Upper lobe of left lung (tissue), 6 donors: Measurements from ENCODE around the gene AADACL2. TPM values are rescaled to one million over a fixed set of nuclear protein-coding genes. Genes with fewer than 3 reads are reported as not detected.

Source experiments
- ATAC-seq, 2 donors: fragments of 200-7000 bp; cut with Tn5 transposase; one replicate each; pipeline ENCODE4 v1.9.1; 2022; ENCODE audit warnings: mild to moderate bottlenecking in 2 of 2, moderate library complexity in 2 of 2; ENCODE audit not compliant: low FRiP score in 2 of 2
- DNase-seq, 2 donors: peaks; one replicate each; pipeline ENCODE4 v3.0.0-alpha.2; 2019 to 2020
- H3K27ac ChIP-seq, 4 donors: fragments of 200-600 bp; sonication (generic); one replicate each; pipeline ENCODE4 v1.5.1; 2016 to 2019
- H3K27me3 ChIP-seq, 4 donors: fragments of 200-600 bp; sonication (generic); one replicate each; pipeline ENCODE4 v1.5.1; 2017 to 2019
- H3K36me3 ChIP-seq, 4 donors: fragments of 200-600 bp; sonication (generic); one replicate each; pipeline ENCODE4 v1.5.1; 2016 to 2019
- H3K4me1 ChIP-seq, 4 donors: fragments of 200-600 bp; sonication (generic); one replicate each; pipeline ENCODE4 v1.5.1; 2018 to 2019
- H3K4me3 ChIP-seq, 4 donors: fragments of 200-600 bp; sonication (generic); one replicate each; pipeline ENCODE4 v1.5.1; 2017 to 2019; ENCODE audit warnings: mild to moderate bottlenecking in 2 of 4, moderate library complexity in 1 of 4
- H3K9me3 ChIP-seq, 4 donors: fragments of 200-600 bp; sonication (generic); one replicate each; pipeline ENCODE4 v1.5.1; 2018 to 2019
- EP300 ChIP-seq, 4 donors: sonication (generic); formaldehyde crosslinking; IDR thresholded peaks; one replicate each; pipeline ENCODE4 v1.5.1; 2017; ENCODE audit warnings: antibody characterized with exemption in 4 of 4, control low read depth in 2 of 4
- POLR2A ChIP-seq, 4 donors: fragments of 450-650 bp; IDR thresholded peaks; one replicate each; pipeline ENCODE4 v1.5.1; 2016 to 2017; ENCODE audit warnings: antibody characterized with exemption in 4 of 4, mild to moderate bottlenecking in 2 of 4
- POLR2AphosphoS5 ChIP-seq, 2 donors: sonication (generic); formaldehyde crosslinking; IDR thresholded peaks; one replicate each; pipeline ENCODE4 v1.5.1; 2017; ENCODE audit warnings: antibody characterized with exemption in 2 of 2
- WGBS, 2 donors: methylation state at CpG; one replicate each; pipeline ENCODE4 v1.1.5; 2017 to 2018; 5-methylcytosine and 5-hydroxymethylcytosine counted together
- total RNA-seq, 6 donors: library from RNA; depleted of rRNA in 4 of 6; stranded (reverse); fragments of >200 nt in 4 of 6; gene quantifications; one replicate each; pipeline versions ENCODE4 v1.1.0 to v1.2.1, GENCODE V29; 2016 to 2021
- TF ChIP-seq, protein P1 (sequence below), 6 experiments: fragments of 450-650 bp in 4 of 6; fragments of 200-600 bp in 2 of 6; sonication (generic) in 2 of 6; IDR thresholded peaks; one replicate each; pipeline ENCODE4 v1.5.1; 2016 to 2019; ENCODE audit warnings: antibody characterized with exemption in 6 of 6
- donor health status: DM: no; HTN: no; CAD: no; lungs with moderate emphysema.
- donor health status: DM: no; HTN: yes; CAD: no; lungs with severe emphysema.

AADACL2 gene
- total RNA-seq, 6 donors from 2014 or later = 1.6 TPM; not detected in 5

DNA sequence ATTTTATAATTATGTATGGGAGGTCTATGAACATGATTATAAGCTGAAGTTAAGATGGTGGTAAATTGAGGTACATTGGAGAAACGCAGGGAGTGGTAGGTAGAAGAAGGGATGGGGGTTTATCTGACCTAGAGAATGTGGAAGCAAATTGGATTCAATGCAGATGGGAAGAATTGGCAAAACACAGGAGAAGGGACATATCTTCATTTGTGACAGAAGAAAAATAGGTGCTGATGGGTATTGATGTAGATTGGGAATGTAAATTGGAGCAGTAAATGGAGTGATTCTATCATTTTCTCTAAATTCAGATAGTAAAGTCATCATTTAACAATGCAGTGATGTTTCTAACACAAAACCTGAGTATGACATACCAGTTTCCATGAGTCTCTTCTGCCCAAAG, 40.5 kb downstream of the AADACL2 start:
- H3K36me3 ChIP-seq = no peaks in the 10 kb centered on the region
- WGBS, 2 donors = 92 to 93% methylated on average over 1 of the region's 1 CpG
- TF ChIP-seq, protein P1, sequence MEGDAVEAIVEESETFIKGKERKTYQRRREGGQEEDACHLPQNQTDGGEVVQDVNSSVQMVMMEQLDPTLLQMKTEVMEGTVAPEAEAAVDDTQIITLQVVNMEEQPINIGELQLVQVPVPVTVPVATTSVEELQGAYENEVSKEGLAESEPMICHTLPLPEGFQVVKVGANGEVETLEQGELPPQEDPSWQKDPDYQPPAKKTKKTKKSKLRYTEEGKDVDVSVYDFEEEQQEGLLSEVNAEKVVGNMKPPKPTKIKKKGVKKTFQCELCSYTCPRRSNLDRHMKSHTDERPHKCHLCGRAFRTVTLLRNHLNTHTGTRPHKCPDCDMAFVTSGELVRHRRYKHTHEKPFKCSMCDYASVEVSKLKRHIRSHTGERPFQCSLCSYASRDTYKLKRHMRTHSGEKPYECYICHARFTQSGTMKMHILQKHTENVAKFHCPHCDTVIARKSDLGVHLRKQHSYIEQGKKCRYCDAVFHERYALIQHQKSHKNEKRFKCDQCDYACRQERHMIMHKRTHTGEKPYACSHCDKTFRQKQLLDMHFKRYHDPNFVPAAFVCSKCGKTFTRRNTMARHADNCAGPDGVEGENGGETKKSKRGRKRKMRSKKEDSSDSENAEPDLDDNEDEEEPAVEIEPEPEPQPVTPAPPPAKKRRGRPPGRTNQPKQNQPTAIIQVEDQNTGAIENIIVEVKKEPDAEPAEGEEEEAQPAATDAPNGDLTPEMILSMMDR (IDR thresholded peaks at IDR 0.05) = no peak
- no peak for TF ChIP-seq POLR2A (IDR thresholded peaks at IDR 0.05)
- no peak for TF ChIP-seq EP300 (IDR thresholded peaks at IDR 0.05)
- TF ChIP-seq POLR2AphosphoS5 (IDR thresholded peaks at IDR 0.05) = no peak
- DNase-seq (no peak), ATAC-seq (no peak)
- no peak overlapping the region for H3K4me3 ChIP-seq
- no peak overlapping the region for H3K27ac ChIP-seq
- H3K9me3 ChIP-seq = no peaks in the 10 kb centered on the region
- peaks cover 13 to 22% (median 16%) of the 10 kb centered on the region in 4 donors for H3K4me1 ChIP-seq
- H3K27me3 ChIP-seq = no peaks in the 10 kb centered on the region

DNA sequence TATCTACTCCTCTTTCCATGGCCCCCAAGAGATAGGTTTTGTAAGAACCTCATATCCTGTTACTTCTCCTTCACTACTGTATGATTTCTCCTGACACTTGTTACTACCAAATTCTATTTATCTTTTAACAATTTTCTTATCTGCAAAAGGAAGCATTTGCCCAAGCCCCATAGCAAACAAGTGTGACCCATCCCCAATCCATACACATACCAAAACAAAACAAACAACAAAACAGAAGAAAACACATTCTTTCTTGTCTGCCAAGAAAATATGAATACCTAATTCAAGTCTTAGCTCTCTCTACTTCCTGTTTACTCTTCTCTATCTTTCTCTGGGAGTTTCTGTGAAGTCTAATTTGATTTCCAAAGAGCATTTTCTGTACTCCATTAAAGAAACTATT, 41.2 kb downstream of the AADACL2 start:
- Histone ChIP-seq H3K9me3 (no peaks in the 10 kb centered on the region), H3K4me3 (no peak overlapping the region), H3K27ac (no peak overlapping the region), H3K36me3 (no peaks in the 10 kb centered on the region), H3K4me1 (peaks cover 13 to 19% (median 15%) of the 10 kb centered on the region in 4 donors), H3K27me3 (no peaks in the 10 kb centered on the region)
- DNase-seq (no peak), ATAC-seq (no peak)
- TF ChIP-seq POLR2AphosphoS5 (IDR thresholded peaks at IDR 0.05) (no peak), EP300 (IDR thresholded peaks at IDR 0.05) (no peak), POLR2A (IDR thresholded peaks at IDR 0.05) (no peak)
- TF ChIP-seq, protein P1 (IDR thresholded peaks at IDR 0.05) = no peak

DNA sequence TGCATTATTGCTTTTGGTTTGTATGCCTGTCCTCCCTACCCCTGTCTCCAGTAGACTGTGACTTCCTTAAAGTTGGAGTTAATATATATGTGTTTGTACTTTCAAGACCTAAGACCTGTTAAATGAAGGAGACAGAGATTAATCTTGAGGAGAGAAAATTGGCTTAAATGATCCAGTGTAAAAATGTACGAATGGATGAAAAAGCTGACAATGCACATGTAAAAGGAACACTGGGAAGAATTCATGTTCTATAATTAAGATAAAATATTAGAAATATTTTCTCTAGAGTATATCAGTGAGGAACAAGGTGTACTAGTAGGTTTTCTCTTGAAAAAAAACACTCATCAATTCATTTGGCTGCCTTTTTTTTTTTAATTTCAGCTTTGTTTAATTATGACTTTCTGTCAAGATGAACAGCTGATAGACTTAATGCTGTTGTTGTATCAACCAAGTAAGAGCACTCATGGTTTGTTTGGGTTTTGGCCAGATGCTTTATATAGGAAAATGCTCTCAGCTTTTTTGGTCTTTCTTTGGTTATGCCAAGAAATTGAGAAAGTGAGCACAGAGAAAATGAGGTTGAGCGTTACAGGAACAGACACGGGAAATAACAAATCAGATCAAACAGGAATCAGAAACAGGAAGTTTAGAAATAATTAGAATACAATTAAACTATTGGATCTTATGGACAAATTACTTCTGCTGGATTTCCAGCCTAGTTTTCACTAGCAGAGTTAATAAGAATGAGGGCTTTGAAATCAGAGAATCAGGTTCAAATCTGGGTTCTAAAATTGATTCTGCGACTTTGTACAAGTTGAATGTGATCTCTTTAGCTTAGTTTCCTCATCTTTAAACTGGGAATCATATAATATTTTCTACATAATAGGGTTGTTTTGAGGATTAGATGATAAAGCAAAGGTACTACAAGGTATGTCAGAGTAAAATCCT, 41.9 kb downstream of the AADACL2 start:
- no peaks in the 10 kb centered on the region for H3K9me3 ChIP-seq
- peaks cover 9 to 13% (median 9%) of the 10 kb centered on the region in 4 donors for H3K4me1 ChIP-seq
- 54 to 55% methylated on average over 4 of the region's 4 CpGs for WGBS, 2 donors
- no peaks in the 10 kb centered on the region for H3K36me3 ChIP-seq
- DNase-seq (no peak), ATAC-seq (no peak)
- no peaks in the 10 kb centered on the region for H3K27me3 ChIP-seq
- H3K27ac ChIP-seq = no peak overlapping the region
- TF ChIP-seq EP300 (IDR thresholded peaks at IDR 0.05) = no peak
- no peak for TF ChIP-seq POLR2AphosphoS5 (IDR thresholded peaks at IDR 0.05)
- no peak overlapping the region for H3K4me3 ChIP-seq

- Histone ChIP-seq H3K4me1 (peaks cover 3 to 6% (median 4%) of the 10 kb centered on the region in 4 donors), H3K9me3 (no peaks in the 10 kb centered on the region), H3K4me3 (no peak overlapping the region), H3K27ac (no peak overlapping the region), H3K36me3 (no peaks in the 10 kb centered on the region), H3K27me3 (no peaks in the 10 kb centered on the region)
- ATAC-seq = no peak
- WGBS, 2 donors = 79 to 85% methylated on average over 1 of the region's 1 CpG
- DNase-seq = no peak
- TF ChIP-seq POLR2A (IDR thresholded peaks at IDR 0.05) (no peak), POLR2AphosphoS5 (IDR thresholded peaks at IDR 0.05) (no peak)
- TF ChIP-seq, protein P1 (IDR thresholded peaks at IDR 0.05) = no peak
Measured at GRCh38 chr3:151776259-151776740, 42.6 kb downstream of the AADACL2 start.

- Histone ChIP-seq H3K27me3 (no peaks in the 10 kb centered on the region), H3K9me3 (no peaks in the 10 kb centered on the region), H3K4me3 (no peak overlapping the region), H3K4me1 (peaks cover 0 to 5% (median 1%) of the 10 kb centered on the region in 4 donors), H3K27ac (no peak overlapping the region), H3K36me3 (no peaks in the 10 kb centered on the region)
- WGBS, 2 donors = 88 to 95% methylated on average over 2 of the region's 2 CpGs
- TF ChIP-seq, protein P1 (IDR thresholded peaks at IDR 0.05) = no peak
- no peak for TF ChIP-seq POLR2AphosphoS5 (IDR thresholded peaks at IDR 0.05)
- DNase-seq (no peak), ATAC-seq (no peak)
Measured at GRCh38 chr3:151777880-151778279, 44.2 kb downstream of the AADACL2 start.
